CD4-positive, CD25-positive, alpha-beta regulatory T cell (primary cell): ENCODE results near the gene PRUNE2. TPM values are rescaled to one million over a fixed set of nuclear protein-coding genes. Genes with fewer than 3 reads are reported as not detected.
A peak's percentile ranks its signal among the peaks of the same experiment; 100 is the strongest.

ENCODE experiments used
- ATAC-seq, 2 donors: fragments of 150-1000 bp; cut with Tn5 transposase; one replicate each; pipeline ENCODE4 v1.10.0; 2021; ENCODE audit warnings: low read depth in 2 of 2, moderate number of reproducible peaks in 2 of 2, moderate library complexity in 1 of 2
- DNase-seq, 3 donors: peaks; one replicate each; pipeline versions ENCODE4 v3.0.0 to v3.0.0-alpha.2; 2012 to 2022; ENCODE audit warnings: mixed read lengths in 1 of 3
- H3K27ac ChIP-seq: one replicate; pipeline ENCODE4 v1.7.0; 2013; ENCODE audit warnings: mild to moderate bottlenecking, low read length; ENCODE audit not compliant: insufficient read depth, poor library complexity, severe bottlenecking
- H3K27me3 ChIP-seq: one replicate; pipeline ENCODE4 v1.7.0; 2013; ENCODE audit warnings: low read length; ENCODE audit not compliant: control insufficient read depth, insufficient read depth
- H3K36me3 ChIP-seq: one replicate; pipeline ENCODE4 v1.7.0; 2013; ENCODE audit warnings: mild to moderate bottlenecking, low read length, moderate library complexity; ENCODE audit not compliant: control insufficient read depth, insufficient read depth
- H3K4me1 ChIP-seq: 2 replicates; pipeline ENCODE4 v1.7.0; 2013; ENCODE audit warnings: mild to moderate bottlenecking, low read length; ENCODE audit not compliant: insufficient read depth, control insufficient read depth, poor library complexity, severe bottlenecking
- H3K4me3 ChIP-seq: one replicate; pipeline ENCODE4 v1.7.0; 2013; ENCODE audit warnings: low read depth, mild to moderate bottlenecking, low read length, moderate library complexity
- H3K9me3 ChIP-seq, 2 experiments: 1 replicate in 1 of 2; 2 replicates in 1 of 2; pipeline ENCODE4 v1.7.0; 2013; ENCODE audit warnings: low read length in 2 of 2, mild to moderate bottlenecking in 1 of 2, moderate library complexity in 1 of 2; ENCODE audit not compliant: control insufficient read depth in 2 of 2
- H3K27ac Mint-ChIP-seq, 3 donors: one replicate each; pipeline ENCODE4 v1.8.0; 2020 to 2022; ENCODE audit warnings: mild to moderate bottlenecking in 3 of 3, mixed read lengths in 3 of 3, moderate library complexity in 2 of 3
- H3K27me3 Mint-ChIP-seq: one replicate; pipeline ENCODE4 v1.8.0; 2022; ENCODE audit warnings: mild to moderate bottlenecking, mixed read lengths
- H3K36me3 Mint-ChIP-seq: one replicate; pipeline ENCODE4 v1.8.0; 2020; ENCODE audit warnings: mixed read lengths
- H3K4me1 Mint-ChIP-seq, 4 donors: one replicate each; pipeline ENCODE4 v1.8.0; 2020 to 2022; ENCODE audit warnings: mixed read lengths in 4 of 4, mild to moderate bottlenecking in 1 of 4
- H3K4me3 Mint-ChIP-seq, 4 donors: one replicate each; pipeline ENCODE4 v1.8.0; 2020 to 2022; ENCODE audit warnings: mild to moderate bottlenecking in 4 of 4, mixed read lengths in 4 of 4, moderate library complexity in 3 of 4
- H3K9me3 Mint-ChIP-seq, 7 donors: one replicate each; pipeline ENCODE4 v1.8.0; 2020 to 2022; ENCODE audit warnings: mixed read lengths in 7 of 7, mild to moderate bottlenecking in 3 of 7, moderate library complexity in 2 of 7
- polyA plus RNA-seq, 4 donors: library from polyadenylated mRNA; unstranded; fragments of 300-500 nt; fragmentation: Illumina TruSeq; gene quantifications; one replicate each; pipeline ENCODE4 v1.2.3, GENCODE V29; 2021
- total RNA-seq: library from RNA; stranded (reverse); gene quantifications from one replicate; pipeline ENCODE4 v1.2.3, GENCODE V29; 2022

The PRUNE2 gene
- total and polyA plus RNA-seq, 5 donors from 2014 or later, result 0.28 to 0.30 TPM; not detected in 3

GRCh38 chr9:76655971-76656370, 249.9 kb downstream of the PRUNE2 start:
- DNase-seq (no peak), ATAC-seq (no peak)
- H3K9me3 Mint-ChIP-seq, result no peaks in the 10 kb centered on the region
- Histone ChIP-seq H3K4me3 (no peak overlapping the region), H3K36me3 (no peaks in the 10 kb centered on the region), H3K4me1 (peaks cover 2% of the 10 kb centered on the region), H3K27me3 (no peaks in the 10 kb centered on the region), H3K27ac (no peak overlapping the region), H3K9me3 (no peaks in the 10 kb centered on the region)
- H3K27ac Mint-ChIP-seq, result no peak overlapping the region
- H3K4me3 Mint-ChIP-seq, result no peak overlapping the region
- no peaks in the 10 kb centered on the region for H3K36me3 Mint-ChIP-seq
- no peaks in the 10 kb centered on the region for H3K27me3 Mint-ChIP-seq
- peaks cover 8 to 34% (median 17%) of the 10 kb centered on the region in 4 donors for H3K4me1 Mint-ChIP-seq

GRCh38 chr9:76655121-76655541, 250.8 kb downstream of the PRUNE2 start:
- Mint-ChIP-seq H3K4me3 (no peak overlapping the region), H3K9me3 (no peaks in the 10 kb centered on the region), H3K27me3 (no peaks in the 10 kb centered on the region), H3K27ac (no peak overlapping the region), H3K4me1 (peaks cover 11 to 40% (median 20%) of the 10 kb centered on the region in 4 donors), H3K36me3 (no peaks in the 10 kb centered on the region)
- no peak overlapping the region for H3K4me3 ChIP-seq
- peaks cover 5% of the 10 kb centered on the region for H3K4me1 ChIP-seq
- DNase-seq, result peak in 1 of 3 donors; percentile 14
- ATAC-seq, result no peak
- no peaks in the 10 kb centered on the region for H3K9me3 ChIP-seq
- H3K27ac ChIP-seq, result no peak overlapping the region
- H3K27me3 ChIP-seq, result no peaks in the 10 kb centered on the region
- H3K36me3 ChIP-seq, result no peaks in the 10 kb centered on the region

GRCh38 chr9:76654575-76654974, 251.3 kb downstream of the PRUNE2 start:
- no peaks in the 10 kb centered on the region for H3K9me3 Mint-ChIP-seq
- H3K36me3 ChIP-seq, result no peaks in the 10 kb centered on the region
- no peak for ATAC-seq

GRCh38 chr9:76654051-76654461, 251.9 kb downstream of the PRUNE2 start:
- Histone ChIP-seq H3K9me3 (no peaks in the 10 kb centered on the region), H3K4me1 (peaks cover 5% of the 10 kb centered on the region), H3K4me3 (no peak overlapping the region), H3K27me3 (no peaks in the 10 kb centered on the region), H3K36me3 (no peaks in the 10 kb centered on the region), H3K27ac (no peak overlapping the region)
- Mint-ChIP-seq H3K4me1 (peaks cover 11 to 40% (median 20%) of the 10 kb centered on the region in 4 donors), H3K27me3 (no peaks in the 10 kb centered on the region), H3K4me3 (no peak overlapping the region), H3K36me3 (no peaks in the 10 kb centered on the region), H3K27ac (no peak overlapping the region), H3K9me3 (no peaks in the 10 kb centered on the region)
- ATAC-seq (no peak), DNase-seq (no peak)

More at GRCh38 chr9:76654575-76654974, 251.3 kb downstream of the PRUNE2 start:
- Histone ChIP-seq H3K27me3 (no peaks in the 10 kb centered on the region), H3K9me3 (no peaks in the 10 kb centered on the region), H3K27ac (no peak overlapping the region), H3K4me3 (no peak overlapping the region), H3K4me1 (peaks cover 5% of the 10 kb centered on the region)
- Mint-ChIP-seq H3K4me1 (peaks cover 11 to 40% (median 20%) of the 10 kb centered on the region in 4 donors), H3K27me3 (no peaks in the 10 kb centered on the region), H3K36me3 (no peaks in the 10 kb centered on the region), H3K27ac (no peak overlapping the region), H3K4me3 (no peak overlapping the region)
- DNase-seq, result no peak

GRCh38 chr9:76652894-76653293, 253.0 kb downstream of the PRUNE2 start:
- no peak overlapping the region for H3K27ac ChIP-seq
- Mint-ChIP-seq H3K4me3 (no peak overlapping the region), H3K4me1 (peaks cover 11 to 34% (median 20%) of the 10 kb centered on the region in 4 donors)

GRCh38 chr9:76651119-76651705, 254.7 kb downstream of the PRUNE2 start:
- DNase-seq, result peak in 1 of 3 donors; percentile 61
- no peak overlapping the region for H3K27ac ChIP-seq
- H3K27me3 Mint-ChIP-seq, result no peaks in the 10 kb centered on the region

More at GRCh38 chr9:76652894-76653293, 253.0 kb downstream of the PRUNE2 start:
- no peak for DNase-seq
- H3K36me3 Mint-ChIP-seq, result no peaks in the 10 kb centered on the region
- Histone ChIP-seq H3K4me1 (peaks cover 5% of the 10 kb centered on the region), H3K9me3 (no peaks in the 10 kb centered on the region), H3K4me3 (no peak overlapping the region), H3K36me3 (no peaks in the 10 kb centered on the region), H3K27me3 (no peaks in the 10 kb centered on the region)
- H3K9me3 Mint-ChIP-seq, result peaks cover 0 to 1% (median 0%) of the 10 kb centered on the region in 7 donors
- no peak for ATAC-seq
- no peak overlapping the region for H3K27ac Mint-ChIP-seq
- no peaks in the 10 kb centered on the region for H3K27me3 Mint-ChIP-seq

GRCh38 chr9:76650692-76651091, 255.2 kb downstream of the PRUNE2 start:
- H3K27ac ChIP-seq, result no peak overlapping the region
- Mint-ChIP-seq H3K9me3 (peaks cover 0 to 1% (median 0%) of the 10 kb centered on the region in 7 donors), H3K27ac (peak overlapping the region; percentile 1 to 95 (median 52))

More at GRCh38 chr9:76651119-76651705, 254.7 kb downstream of the PRUNE2 start:
- no peaks in the 10 kb centered on the region for H3K36me3 ChIP-seq
- Mint-ChIP-seq H3K4me3 (peak overlapping the region; percentile 27 to 82 (median 69)), H3K9me3 (peaks cover 0 to 1% (median 0%) of the 10 kb centered on the region in 7 donors), H3K4me1 (peaks cover 11 to 26% (median 15%) of the 10 kb centered on the region in 4 donors), H3K27ac (peak overlapping the region; percentile 1 to 95 (median 52)), H3K36me3 (no peaks in the 10 kb centered on the region)
- peaks cover 5% of the 10 kb centered on the region for H3K4me1 ChIP-seq
- H3K27me3 ChIP-seq, result no peaks in the 10 kb centered on the region
- H3K9me3 ChIP-seq, result no peaks in the 10 kb centered on the region
- ATAC-seq, result peak in 1 of 2 donors; percentile 11
- H3K4me3 ChIP-seq, result peak overlapping the region; percentile 68

GRCh38 chr9:76649894-76650293, 256.0 kb downstream of the PRUNE2 start:
- no peak overlapping the region for H3K27ac Mint-ChIP-seq
- H3K4me3 ChIP-seq, result no peak overlapping the region
- peaks cover 11 to 22% (median 15%) of the 10 kb centered on the region in 4 donors for H3K4me1 Mint-ChIP-seq
- no peak overlapping the region for H3K4me3 Mint-ChIP-seq
- H3K27me3 ChIP-seq, result no peaks in the 10 kb centered on the region
- no peak for DNase-seq
- no peaks in the 10 kb centered on the region for H3K36me3 ChIP-seq
- H3K4me1 ChIP-seq, result peaks cover 5% of the 10 kb centered on the region
- H3K36me3 Mint-ChIP-seq, result no peaks in the 10 kb centered on the region
- H3K9me3 Mint-ChIP-seq, result peaks cover 0 to 1% (median 0%) of the 10 kb centered on the region in 7 donors
- H3K27ac ChIP-seq, result no peak overlapping the region
- no peaks in the 10 kb centered on the region for H3K27me3 Mint-ChIP-seq
- no peak for ATAC-seq
- H3K9me3 ChIP-seq, result no peaks in the 10 kb centered on the region

More at GRCh38 chr9:76650692-76651091, 255.2 kb downstream of the PRUNE2 start:
- Histone ChIP-seq H3K27me3 (no peaks in the 10 kb centered on the region), H3K4me3 (peak overlapping the region; percentile 68), H3K36me3 (no peaks in the 10 kb centered on the region), H3K9me3 (no peaks in the 10 kb centered on the region), H3K4me1 (peaks cover 5% of the 10 kb centered on the region)
- ATAC-seq, result no peak
- no peaks in the 10 kb centered on the region for H3K36me3 Mint-ChIP-seq
- peak in 1 of 3 donors; percentile 9 for DNase-seq
- peak overlapping the region in 2 of 4 donors; percentile 74 to 82 for H3K4me3 Mint-ChIP-seq
- peaks cover 11 to 26% (median 15%) of the 10 kb centered on the region in 4 donors for H3K4me1 Mint-ChIP-seq
- no peaks in the 10 kb centered on the region for H3K27me3 Mint-ChIP-seq
